ENCODE results near the gene ZEB2.

- TF ChIP-seq CTCF (IDR thresholded peaks at IDR 0.05): no peak
- no peak for TF ChIP-seq POLR2A (IDR thresholded peaks at IDR 0.05)
Measured at GRCh38 chr2:144463266-144463665, 56.7 kb downstream of the ZEB2 start.

Data from adrenal gland (tissue), 5 donors.